H9 (cell line): Measurements from ENCODE around the gene CEACAM6. TPM values are rescaled to one million over a fixed set of nuclear protein-coding genes. Genes with fewer than 3 reads are reported as not detected.

Experiments used
- DNase-seq: peaks from one replicate; pipeline ENCODE4 v3.0.0-alpha.2; 2017
- H2AFZ ChIP-seq: one replicate; pipeline ENCODE4 v1.6.1; 2013; ENCODE audit warnings: mild to moderate bottlenecking, low read length, control low read depth, moderate library complexity
- H2AK5ac ChIP-seq: 2 replicates; pipeline ENCODE4 v1.6.1; 2013; ENCODE audit warnings: low read length, control low read depth, mixed read lengths; ENCODE audit not compliant: insufficient read length
- H2BK120ac ChIP-seq: one replicate; pipeline ENCODE4 v1.6.1; 2013; ENCODE audit warnings: low read depth, mild to moderate bottlenecking, low read length, control low read depth, inconsistent platforms; ENCODE audit not compliant: poor library complexity, severe bottlenecking
- H2BK12ac ChIP-seq: 2 replicates; pipeline ENCODE4 v1.6.1; 2013; ENCODE audit warnings: low read length, control low read depth, mixed read lengths, low read depth; ENCODE audit not compliant: insufficient read length
- H2BK15ac ChIP-seq: 2 replicates; pipeline ENCODE4 v1.6.1; 2013; ENCODE audit warnings: low read depth, low read length, control low read depth
- H2BK20ac ChIP-seq: one replicate; pipeline ENCODE4 v1.6.1; 2013; ENCODE audit warnings: low read depth, mild to moderate bottlenecking, low read length, control low read depth, inconsistent platforms; ENCODE audit not compliant: poor library complexity, severe bottlenecking
- H2BK5ac ChIP-seq: 2 replicates; pipeline ENCODE4 v1.6.1; 2013; ENCODE audit warnings: low read length, control low read depth, mixed read lengths; ENCODE audit not compliant: insufficient read length
- H3K14ac ChIP-seq: 2 replicates; pipeline ENCODE4 v1.6.1; 2013; ENCODE audit warnings: low read length, control low read depth; ENCODE audit not compliant: insufficient read depth
- H3K18ac ChIP-seq: 2 replicates; pipeline ENCODE4 v1.6.1; 2013; ENCODE audit warnings: low read depth, mild to moderate bottlenecking, mixed read lengths, low read length, control low read depth; ENCODE audit not compliant: insufficient read length
- H3K23ac ChIP-seq: 2 replicates; pipeline ENCODE4 v1.6.1; 2013; ENCODE audit warnings: low read length, control low read depth, mixed read lengths, low read depth; ENCODE audit not compliant: insufficient read length
- H3K23me2 ChIP-seq: 2 replicates; pipeline ENCODE4 v1.6.1; 2013; ENCODE audit warnings: low read depth, mild to moderate bottlenecking, mixed read lengths, low read length, control low read depth; ENCODE audit not compliant: insufficient read length, poor library complexity, severe bottlenecking
- H3K27ac ChIP-seq: 2 replicates; pipeline ENCODE4 v1.5.1; 2013; ENCODE audit warnings: low read length, control low read depth, mixed read lengths, low read depth; ENCODE audit not compliant: insufficient read length
- H3K27me3 ChIP-seq: 2 replicates; pipeline ENCODE4 v1.6.1; 2013; ENCODE audit warnings: low read length, control low read depth, inconsistent platforms; ENCODE audit not compliant: insufficient read depth
- H3K4ac ChIP-seq: 2 replicates; pipeline ENCODE4 v1.6.1; 2013; ENCODE audit warnings: low read depth, mild to moderate bottlenecking, control low read depth, inconsistent platforms, low read length, moderate library complexity
- H3K4me1 ChIP-seq: 2 replicates; pipeline ENCODE4 v1.6.1; 2013; ENCODE audit warnings: low read length, control low read depth, inconsistent platforms; ENCODE audit not compliant: insufficient read depth
- H3K4me2 ChIP-seq: 2 replicates; pipeline ENCODE4 v1.6.1; 2013; ENCODE audit warnings: low read length, control low read depth, mixed read lengths; ENCODE audit not compliant: insufficient read length, insufficient read depth
- H3K56ac ChIP-seq: 2 replicates; pipeline ENCODE4 v1.6.1; 2013; ENCODE audit warnings: low read depth, mild to moderate bottlenecking, mixed read lengths, low read length, control low read depth; ENCODE audit not compliant: insufficient read length
- H3K79me1 ChIP-seq: 2 replicates; pipeline ENCODE4 v1.6.1; 2013; ENCODE audit warnings: low read depth, mild to moderate bottlenecking, moderate library complexity, low read length, control low read depth, inconsistent platforms; ENCODE audit not compliant: insufficient read depth, poor library complexity, severe bottlenecking
- H3K79me2 ChIP-seq: 2 replicates; pipeline ENCODE4 v1.6.1; 2013; ENCODE audit warnings: low read length, control low read depth, inconsistent platforms; ENCODE audit not compliant: insufficient read depth
- H3K9ac ChIP-seq: 2 replicates; pipeline ENCODE4 v1.6.1; 2013; ENCODE audit warnings: low read length, control low read depth, mixed read lengths; ENCODE audit not compliant: insufficient read length; ENCODE audit errors: extremely low read depth
- H3K9me3 ChIP-seq: one replicate; pipeline ENCODE4 v1.6.1; 2013; ENCODE audit warnings: low read depth, low read length, inconsistent platforms; ENCODE audit not compliant: control insufficient read depth
- H3T11ph ChIP-seq: one replicate; pipeline ENCODE4 v1.6.1; 2013; ENCODE audit warnings: mild to moderate bottlenecking, low read length, control low read depth, inconsistent platforms
- H4K20me1 ChIP-seq: one replicate; pipeline ENCODE4 v1.6.1; 2013; ENCODE audit not compliant: control insufficient read depth, insufficient read length, insufficient read depth
- H4K5ac ChIP-seq: 2 replicates; pipeline ENCODE4 v1.6.1; 2013; ENCODE audit warnings: low read depth, mild to moderate bottlenecking, mixed read lengths, low read length, control low read depth; ENCODE audit not compliant: insufficient read length
- H4K8ac ChIP-seq: replicated peaks from 2 replicates; pipeline ENCODE4 v1.6.1; 2013; ENCODE audit warnings: low read length, control low read depth, mixed read lengths, low read depth; ENCODE audit not compliant: insufficient read length
- H4K91ac ChIP-seq: 2 replicates; pipeline ENCODE4 v1.6.1; 2013; ENCODE audit warnings: low read depth, mild to moderate bottlenecking, moderate library complexity, mixed read lengths, low read length, control low read depth; ENCODE audit not compliant: insufficient read length
- H3K27ac Mint-ChIP-seq, 3 experiments: 2 replicates in 2 of 3; 3 replicates in 1 of 3; pipeline ENCODE4 v1.8.0; 2020 to 2021; ENCODE audit warnings: mixed read lengths in 3 of 3, mild to moderate bottlenecking in 1 of 3, moderate library complexity in 1 of 3
- H3K27me3 Mint-ChIP-seq: 2 replicates; pipeline ENCODE4 v1.8.0; 2021; ENCODE audit warnings: low read depth, mild to moderate bottlenecking, moderate library complexity, mixed read lengths
- H3K36me3 Mint-ChIP-seq, 3 experiments: 2 replicates in 2 of 3; 3 replicates in 1 of 3; pipeline ENCODE4 v1.8.0; 2020 to 2021; ENCODE audit warnings: low read depth in 3 of 3, mixed read lengths in 3 of 3; ENCODE audit not compliant: insufficient read depth in 1 of 3
- H3K4me1 Mint-ChIP-seq, 2 experiments: 2 replicates each; pipeline ENCODE4 v1.8.0; 2020; ENCODE audit warnings: mixed read lengths in 2 of 2
- H3K4me3 Mint-ChIP-seq, 2 experiments: 2 replicates in 1 of 2; 3 replicates in 1 of 2; pipeline ENCODE4 v1.8.0; 2020 to 2021; ENCODE audit warnings: mild to moderate bottlenecking in 2 of 2, mixed read lengths in 2 of 2, moderate library complexity in 1 of 2
- H3K9me3 Mint-ChIP-seq, 2 experiments: 2 replicates in 1 of 2; 3 replicates in 1 of 2; pipeline ENCODE4 v1.8.0; 2020; ENCODE audit warnings: mild to moderate bottlenecking in 2 of 2, mixed read lengths in 2 of 2, moderate library complexity in 1 of 2
- WGBS: extraction: QIAGEN DNeasy Blood & Tissue Kit; methylation state at CpG from one replicate; pipeline ENCODE4 v1.1.7; 2013; ENCODE audit warnings: missing lambda C conversion rate, low lambda C conversion rate, mixed read lengths; ENCODE audit not compliant: insufficient read length; ENCODE audit errors: extremely low coverage; 5-methylcytosine and 5-hydroxymethylcytosine counted together
- total RNA-seq: library from RNA; stranded (reverse); gene quantifications from 2 replicates; pipeline ENCODE4 v1.2.1, GENCODE V29; 2021
- TF ChIP-seq, protein P1 (sequence below): fragments of 200-600 bp; sonication (generic); conservative IDR thresholded peaks from 3 replicates; pipeline ENCODE4 v1.8.0; 2021; ENCODE audit warnings: antibody characterized with exemption, mild to moderate bottlenecking

The CEACAM6 gene
- total RNA-seq, 1 experiment from 2014 or later, result not detected

DNA sequence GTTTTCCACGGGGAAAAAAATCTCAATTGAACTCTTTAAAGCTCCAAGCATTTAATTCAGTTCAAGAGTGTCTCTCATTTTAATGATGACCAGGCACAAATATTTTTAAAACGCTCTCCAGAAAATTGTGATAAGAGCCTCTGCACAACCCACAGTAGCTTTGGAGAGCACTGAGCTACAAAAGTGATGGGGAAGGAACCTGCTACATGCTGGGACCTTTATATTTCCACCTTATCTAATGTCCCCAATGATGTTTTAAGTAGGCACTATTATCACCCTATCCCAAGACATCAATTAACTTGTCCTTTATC, 14.1 kb upstream of the CEACAM6 start:
- H3K36me3 Mint-ChIP-seq, result peaks cover 0 to 17% (median 0%) of the 10 kb centered on the region in 3 experiments; a peak in 2 of 7 replicates

More for the DNA sequence above, 14.1 kb upstream of the CEACAM6 start:
- no peak overlapping the region for H3K4me2 ChIP-seq
- no peak overlapping the region for H3K4ac ChIP-seq
- H3K27me3 ChIP-seq, result no peaks in the 10 kb centered on the region
- H3K79me2 ChIP-seq, result no peaks in the 10 kb centered on the region
- H3T11ph ChIP-seq, result no peak overlapping the region
- H4K8ac ChIP-seq, result no peak overlapping the region
- H2BK5ac ChIP-seq, result no peak overlapping the region
- no peak overlapping the region for H2AFZ ChIP-seq
- Mint-ChIP-seq H3K4me3 (no peak overlapping the region), H3K27me3 (no peaks in the 10 kb centered on the region; the same call in 1 of the 2 replicates), H3K9me3 (peaks cover 72 to 94% of the 10 kb centered on the region in 2 experiments), H3K27ac (no peak overlapping the region), H3K4me1 (no peaks in the 10 kb centered on the region)
- no peaks in the 10 kb centered on the region for H3K4me1 ChIP-seq
- no peak overlapping the region for H4K5ac ChIP-seq
- WGBS, result no CpG with 5 or more reads among the region's 2 CpGs
- H3K9me3 ChIP-seq, result peaks cover 8% of the 10 kb centered on the region
- no peak overlapping the region for H3K27ac ChIP-seq
- H2BK15ac ChIP-seq, result no peak overlapping the region
- no peak overlapping the region for H3K18ac ChIP-seq
- no peaks in the 10 kb centered on the region for H3K79me1 ChIP-seq
- no peak overlapping the region for H3K23ac ChIP-seq
- no peak overlapping the region for H2BK12ac ChIP-seq
- H3K9ac ChIP-seq, result no peak overlapping the region
- H2BK20ac ChIP-seq, result no peak overlapping the region
- H3K23me2 ChIP-seq, result no peaks in the 10 kb centered on the region
- no peaks in the 10 kb centered on the region for H4K20me1 ChIP-seq
- H2BK120ac ChIP-seq, result no peak overlapping the region
- no peak for DNase-seq
- TF ChIP-seq, protein P1, sequence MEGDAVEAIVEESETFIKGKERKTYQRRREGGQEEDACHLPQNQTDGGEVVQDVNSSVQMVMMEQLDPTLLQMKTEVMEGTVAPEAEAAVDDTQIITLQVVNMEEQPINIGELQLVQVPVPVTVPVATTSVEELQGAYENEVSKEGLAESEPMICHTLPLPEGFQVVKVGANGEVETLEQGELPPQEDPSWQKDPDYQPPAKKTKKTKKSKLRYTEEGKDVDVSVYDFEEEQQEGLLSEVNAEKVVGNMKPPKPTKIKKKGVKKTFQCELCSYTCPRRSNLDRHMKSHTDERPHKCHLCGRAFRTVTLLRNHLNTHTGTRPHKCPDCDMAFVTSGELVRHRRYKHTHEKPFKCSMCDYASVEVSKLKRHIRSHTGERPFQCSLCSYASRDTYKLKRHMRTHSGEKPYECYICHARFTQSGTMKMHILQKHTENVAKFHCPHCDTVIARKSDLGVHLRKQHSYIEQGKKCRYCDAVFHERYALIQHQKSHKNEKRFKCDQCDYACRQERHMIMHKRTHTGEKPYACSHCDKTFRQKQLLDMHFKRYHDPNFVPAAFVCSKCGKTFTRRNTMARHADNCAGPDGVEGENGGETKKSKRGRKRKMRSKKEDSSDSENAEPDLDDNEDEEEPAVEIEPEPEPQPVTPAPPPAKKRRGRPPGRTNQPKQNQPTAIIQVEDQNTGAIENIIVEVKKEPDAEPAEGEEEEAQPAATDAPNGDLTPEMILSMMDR, result no peak
- no peak overlapping the region for H4K91ac ChIP-seq
- no peak overlapping the region for H3K14ac ChIP-seq
- H2AK5ac ChIP-seq, result no peak overlapping the region
- H3K56ac ChIP-seq, result no peak overlapping the region
